Activated CD4-positive, alpha-beta memory T cell treated with anti-CD3 and anti-CD28 coated beads for 36 hours (primary cell): ENCODE measurements around the gene ELK1. TPM values are rescaled to one million over a fixed set of nuclear protein-coding genes. Genes with fewer than 3 reads are reported as not detected.
A peak's percentile ranks its signal among the peaks of the same experiment; 100 is the strongest.

Experiments
- CTCF ChIA-PET: fragments of 350-600 bp; sonication (Branson Sonifier 250); formaldehyde crosslinking; loops from one replicate; lab custom pipeline; 2021; ENCODE audit warnings: antibody characterized with exemption, inconsistent platforms; lab: Charles Lee
- POLR2A ChIA-PET: fragments of 350-600 bp; sonication (Branson Sonifier 250); formaldehyde crosslinking; loops from one replicate; lab custom pipeline; 2021; ENCODE audit warnings: antibody characterized with exemption; lab: Charles Lee
- DNase-seq: peaks from one replicate; pipeline ENCODE4 v3.0.0-alpha.2; 2020
- H3K27ac Mint-ChIP-seq: one replicate; pipeline ENCODE4 v1.8.0; 2021; ENCODE audit warnings: mixed read lengths
- H3K27me3 Mint-ChIP-seq: one replicate; pipeline ENCODE4 v1.8.0; 2021; ENCODE audit warnings: mixed read lengths
- H3K36me3 Mint-ChIP-seq: one replicate; pipeline ENCODE4 v1.8.0; 2021; ENCODE audit warnings: mixed read lengths
- H3K4me1 Mint-ChIP-seq: one replicate; pipeline ENCODE4 v1.8.0; 2021; ENCODE audit warnings: low read depth, mixed read lengths
- H3K4me3 Mint-ChIP-seq: one replicate; pipeline ENCODE4 v1.8.0; 2021; ENCODE audit warnings: mild to moderate bottlenecking, mixed read lengths
- H3K9me3 Mint-ChIP-seq: one replicate; pipeline ENCODE4 v1.8.0; 2021; ENCODE audit warnings: mixed read lengths
- intact Hi-C: fragments of 100-400 bp; cut with micrococcal nuclease; formaldehyde crosslinking; loops from one replicate; pipeline ENCODE4 v1.15.1; 2023
- total RNA-seq, 2 experiments: library from RNA; stranded (reverse); gene quantifications; one replicate each; pipeline ENCODE4 v1.2.3, GENCODE V29; 2021

The ELK1 gene
- total RNA-seq, 2 experiments from 2014 or later = 93.6 to 95.3 TPM

GRCh38 chrX:47621851-47622250 is 28.5 kb downstream of the ELK1 start:
- CTCF ChIA-PET = no interaction called here
- no peaks in the 10 kb centered on the region for H3K36me3 Mint-ChIP-seq
- no peaks in the 10 kb centered on the region for H3K9me3 Mint-ChIP-seq
- peaks cover 5% of the 10 kb centered on the region for H3K27me3 Mint-ChIP-seq
- POLR2A ChIA-PET = no interaction called here
- H3K4me3 Mint-ChIP-seq = no peak overlapping the region
- H3K4me1 Mint-ChIP-seq = peaks cover 9% of the 10 kb centered on the region
- intact Hi-C loops = loop anchor here (5.0 kb wide), 1 partner anchor 40 kb away; the partner anchor contains the start of gene TIMP1
- H3K27ac Mint-ChIP-seq = no peak overlapping the region
- no peak for DNase-seq

GRCh38 chrX:47620303-47620685 is 30.1 kb downstream of the ELK1 start:
- H3K36me3 Mint-ChIP-seq = no peaks in the 10 kb centered on the region
- H3K27ac Mint-ChIP-seq = no peak overlapping the region
- POLR2A ChIA-PET = no interaction called here
- no peaks in the 10 kb centered on the region for H3K9me3 Mint-ChIP-seq
- DNase-seq = no peak
- H3K27me3 Mint-ChIP-seq = peaks cover 5% of the 10 kb centered on the region
- peaks cover 9% of the 10 kb centered on the region for H3K4me1 Mint-ChIP-seq
- H3K4me3 Mint-ChIP-seq = peak overlapping the region; percentile 57
- intact Hi-C loops = loop anchor here (5.0 kb wide), 1 partner anchor 38 kb away; the partner anchor contains the start of gene TIMP1
- CTCF ChIA-PET = no interaction called here

GRCh38 chrX:47619486-47620302 is 30.7 kb downstream of the ELK1 start, which contains the start of gene SYN1:
TSS of gene SYN1 (minus strand) at chrX:47619857. CDS start at chrX:47619728, 129 bp downstream.
- DNase-seq = peak; percentile 85
- H3K9me3 Mint-ChIP-seq = no peaks in the 10 kb centered on the region
- ChIA-PET POLR2A (no interaction called here), CTCF (no interaction called here)
- peaks cover 5% of the 10 kb centered on the region for H3K27me3 Mint-ChIP-seq
- H3K36me3 Mint-ChIP-seq = no peaks in the 10 kb centered on the region
- H3K27ac Mint-ChIP-seq = no peak within 1 kb of the TSS
- H3K4me3 Mint-ChIP-seq = peak within 1 kb of the TSS; percentile 57
- intact Hi-C loops = loop anchor here (5.0 kb wide), 1 partner anchor 37 kb away; the partner anchor contains the start of gene TIMP1
- peaks cover 9% of the 10 kb centered on the region for H3K4me1 Mint-ChIP-seq

- intact Hi-C loops = no loop called here
- peak overlapping the region; percentile 44 for H3K4me3 Mint-ChIP-seq
- POLR2A ChIA-PET = no interaction called here
- H3K27me3 Mint-ChIP-seq = peaks cover 5% of the 10 kb centered on the region
- CTCF ChIA-PET = interaction anchor here (0.6 kb wide), 1 partner anchor 67 kb away, joined by 3 read pairs; no protein-coding TSS in a partner anchor
- no peak overlapping the region for H3K27ac Mint-ChIP-seq
- no peak for DNase-seq
- no peaks in the 10 kb centered on the region for H3K36me3 Mint-ChIP-seq
- peaks cover 9% of the 10 kb centered on the region for H3K4me1 Mint-ChIP-seq
- H3K9me3 Mint-ChIP-seq = no peaks in the 10 kb centered on the region
Observed at GRCh38 chrX:47618923-47619485, 31.4 kb downstream of the ELK1 start.

GRCh38 chrX:47614618-47615017 is 35.7 kb downstream of the ELK1 start:
- intact Hi-C loops = no loop called here
- Mint-ChIP-seq H3K36me3 (no peaks in the 10 kb centered on the region), H3K4me1 (no peaks in the 10 kb centered on the region), H3K4me3 (no peak overlapping the region), H3K9me3 (no peaks in the 10 kb centered on the region), H3K27ac (no peak overlapping the region), H3K27me3 (peaks cover 4% of the 10 kb centered on the region)
- ChIA-PET CTCF (interaction anchor here (0.5 kb wide), 1 partner anchor 230 kb away, joined by 4 read pairs; no protein-coding TSS in a partner anchor), POLR2A (interaction anchor here (0.6 kb wide), 1 partner anchor 23 kb away, joined by 6 read pairs; no protein-coding TSS in a partner anchor)
- no peak for DNase-seq

- Mint-ChIP-seq H3K9me3 (no peaks in the 10 kb centered on the region), H3K4me3 (no peak overlapping the region), H3K27me3 (peaks cover 1% of the 10 kb centered on the region), H3K4me1 (peaks cover 3% of the 10 kb centered on the region), H3K36me3 (no peaks in the 10 kb centered on the region), H3K27ac (no peak overlapping the region)
- CTCF ChIA-PET = no interaction called here
- POLR2A ChIA-PET = no interaction called here
- intact Hi-C loops = no loop called here
- no peak for DNase-seq
Observed at GRCh38 chrX:47613082-47613481, 37.3 kb downstream of the ELK1 start.

GRCh38 chrX:47612418-47612817 is 37.9 kb downstream of the ELK1 start:
- no peak for DNase-seq
- H3K4me3 Mint-ChIP-seq = no peak overlapping the region
- H3K27ac Mint-ChIP-seq = no peak overlapping the region

GRCh38 chrX:47611926-47612325 is 38.4 kb downstream of the ELK1 start:
- Mint-ChIP-seq H3K4me1 (peaks cover 3% of the 10 kb centered on the region), H3K27me3 (no peaks in the 10 kb centered on the region), H3K4me3 (no peak overlapping the region), H3K27ac (no peak overlapping the region), H3K9me3 (no peaks in the 10 kb centered on the region), H3K36me3 (no peaks in the 10 kb centered on the region)
- ChIA-PET CTCF (no interaction called here), POLR2A (no interaction called here)
- intact Hi-C loops = no loop called here
- no peak for DNase-seq

More at GRCh38 chrX:47612418-47612817, 37.9 kb downstream of the ELK1 start:
- ChIA-PET POLR2A (no interaction called here), CTCF (no interaction called here)
- intact Hi-C loops = no loop called here
- Mint-ChIP-seq H3K4me1 (peaks cover 3% of the 10 kb centered on the region), H3K27me3 (no peaks in the 10 kb centered on the region), H3K9me3 (no peaks in the 10 kb centered on the region), H3K36me3 (no peaks in the 10 kb centered on the region)

- POLR2A ChIA-PET = no interaction called here
- no peak for DNase-seq
- no peak overlapping the region for H3K4me3 Mint-ChIP-seq
Observed at GRCh38 chrX:47611489-47611888, 38.9 kb downstream of the ELK1 start.

GRCh38 chrX:47610511-47610910 is 39.9 kb downstream of the ELK1 start:
- POLR2A ChIA-PET = no interaction called here
- CTCF ChIA-PET = no interaction called here
- Mint-ChIP-seq H3K27ac (no peak overlapping the region), H3K4me3 (no peak overlapping the region), H3K36me3 (no peaks in the 10 kb centered on the region), H3K9me3 (no peaks in the 10 kb centered on the region), H3K27me3 (no peaks in the 10 kb centered on the region), H3K4me1 (peaks cover 3% of the 10 kb centered on the region)
- intact Hi-C loops = no loop called here
- DNase-seq = no peak

More at GRCh38 chrX:47611489-47611888, 38.9 kb downstream of the ELK1 start:
- intact Hi-C loops = no loop called here
- CTCF ChIA-PET = no interaction called here
- Mint-ChIP-seq H3K36me3 (no peaks in the 10 kb centered on the region), H3K27ac (no peak overlapping the region), H3K9me3 (no peaks in the 10 kb centered on the region), H3K27me3 (no peaks in the 10 kb centered on the region), H3K4me1 (peaks cover 3% of the 10 kb centered on the region)

- no peak overlapping the region for H3K4me3 Mint-ChIP-seq
- ChIA-PET CTCF (interaction anchor here (0.8 kb wide), 1 partner anchor 19 kb away, joined by 3 read pairs; no protein-coding TSS in a partner anchor), POLR2A (interaction anchor here (0.6 kb wide), 1 partner anchor 122 kb away, joined by 3 read pairs; no protein-coding TSS in a partner anchor)
- no peak for DNase-seq
- H3K4me1 Mint-ChIP-seq = peaks cover 3% of the 10 kb centered on the region
- H3K36me3 Mint-ChIP-seq = no peaks in the 10 kb centered on the region
- H3K9me3 Mint-ChIP-seq = no peaks in the 10 kb centered on the region
- intact Hi-C loops = no loop called here
- no peak overlapping the region for H3K27ac Mint-ChIP-seq
- H3K27me3 Mint-ChIP-seq = no peaks in the 10 kb centered on the region
Observed at GRCh38 chrX:47608130-47608810, 42.1 kb downstream of the ELK1 start.

GRCh38 chrX:47607091-47607490 is 43.3 kb downstream of the ELK1 start:
- DNase-seq = no peak
- Mint-ChIP-seq H3K4me1 (peaks cover 3% of the 10 kb centered on the region), H3K4me3 (no peak overlapping the region), H3K27me3 (no peaks in the 10 kb centered on the region), H3K27ac (no peak overlapping the region), H3K9me3 (no peaks in the 10 kb centered on the region), H3K36me3 (no peaks in the 10 kb centered on the region)
- intact Hi-C loops = no loop called here
- ChIA-PET POLR2A (no interaction called here), CTCF (no interaction called here)
